ENCODE data around the gene SULT2B1. TPM values are rescaled to one million over a fixed set of nuclear protein-coding genes. Genes with fewer than 3 reads are reported as not detected.
A peak's percentile ranks its signal among the peaks of the same experiment; 100 is the strongest.

The SULT2B1 gene
- polyA plus RNA-seq, 1 experiment = 0.12 TPM

DNA sequence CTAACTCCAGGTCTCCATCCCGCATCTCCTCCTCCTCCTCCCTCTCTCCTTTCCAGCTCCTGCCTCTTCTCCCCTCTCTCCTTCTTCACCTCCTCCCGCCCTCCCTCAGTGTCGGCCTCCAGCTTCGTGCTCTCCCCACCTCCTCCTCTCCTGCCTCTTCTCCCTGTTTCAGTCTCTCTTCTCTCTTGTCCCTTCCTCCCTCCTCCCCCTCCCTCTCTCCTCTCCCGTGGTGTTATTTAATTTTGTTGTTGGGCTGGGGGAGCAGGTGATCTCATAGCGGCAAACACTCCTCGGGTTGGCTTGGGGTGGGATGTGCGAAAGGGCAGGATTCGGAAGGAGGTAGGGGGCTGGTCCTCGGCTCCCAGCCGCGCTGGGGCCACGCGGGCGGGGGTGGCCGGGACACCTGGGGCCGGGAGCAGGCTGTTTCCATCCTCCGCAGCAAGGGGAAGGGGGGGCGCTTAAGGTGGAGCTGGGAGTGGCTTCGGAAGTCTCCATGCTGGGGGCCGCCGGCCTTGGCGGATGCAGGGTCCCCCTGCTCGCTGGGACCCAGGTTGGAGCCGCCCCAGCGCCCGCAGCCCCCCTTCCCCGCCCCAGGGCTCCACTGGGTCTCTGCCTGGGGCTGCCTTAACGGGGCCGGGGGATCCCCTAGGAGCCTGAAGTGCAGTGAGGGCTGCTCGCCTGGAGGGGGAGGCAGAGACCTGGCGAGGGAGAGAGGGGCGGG lies 94.2 kb downstream of the SULT2B1 start, which contains the start of gene CA11:
TSS of gene CA11 (minus strand) at position 187 of the 721 bp plus-strand sequence. CDS start 555 bp downstream, outside the sequence.
- ChIA-PET CTCF (interaction anchor here (0.8 to 2.3 kb wide), 10 partner anchors 10 to 324 kb away, joined by 3 to 19 read pairs (median 6); partner anchors contain the start of gene HSD17B14), POLR2A (interaction anchor here (0.5 to 2.4 kb wide), 9 partner anchors 9 to 198 kb away, joined by 3 to 11 read pairs (median 5); partner anchors contain the start of genes DBP, RPL18 and SPHK2)
- no peak for DNase-seq (ENCODE audit: low read depth, low spot score)
- Histone ChIP-seq H3K27ac (ENCODE audit: low read depth, low read length) (peak within 1 kb of the TSS; percentile 21), H3K27me3 (ENCODE audit: control insufficient read depth, insufficient read depth, low read length) (peaks cover 2% of the 10 kb centered on the region), H3K9me3 (ENCODE audit: control insufficient read depth, insufficient read depth, low read length) (0 out of 2 replicates have a peak, but pooled peaks cover under 1% of the 10 kb centered on the region), H3K4me3 (ENCODE audit: low read depth, low read length) (peak within 1 kb of the TSS; percentile 60)
- TF ChIP-seq, protein P1, sequence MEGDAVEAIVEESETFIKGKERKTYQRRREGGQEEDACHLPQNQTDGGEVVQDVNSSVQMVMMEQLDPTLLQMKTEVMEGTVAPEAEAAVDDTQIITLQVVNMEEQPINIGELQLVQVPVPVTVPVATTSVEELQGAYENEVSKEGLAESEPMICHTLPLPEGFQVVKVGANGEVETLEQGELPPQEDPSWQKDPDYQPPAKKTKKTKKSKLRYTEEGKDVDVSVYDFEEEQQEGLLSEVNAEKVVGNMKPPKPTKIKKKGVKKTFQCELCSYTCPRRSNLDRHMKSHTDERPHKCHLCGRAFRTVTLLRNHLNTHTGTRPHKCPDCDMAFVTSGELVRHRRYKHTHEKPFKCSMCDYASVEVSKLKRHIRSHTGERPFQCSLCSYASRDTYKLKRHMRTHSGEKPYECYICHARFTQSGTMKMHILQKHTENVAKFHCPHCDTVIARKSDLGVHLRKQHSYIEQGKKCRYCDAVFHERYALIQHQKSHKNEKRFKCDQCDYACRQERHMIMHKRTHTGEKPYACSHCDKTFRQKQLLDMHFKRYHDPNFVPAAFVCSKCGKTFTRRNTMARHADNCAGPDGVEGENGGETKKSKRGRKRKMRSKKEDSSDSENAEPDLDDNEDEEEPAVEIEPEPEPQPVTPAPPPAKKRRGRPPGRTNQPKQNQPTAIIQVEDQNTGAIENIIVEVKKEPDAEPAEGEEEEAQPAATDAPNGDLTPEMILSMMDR (IDR thresholded peaks at IDR 0.05; ENCODE audit: low read depth, low read length) = peak; percentile 84

DNA sequence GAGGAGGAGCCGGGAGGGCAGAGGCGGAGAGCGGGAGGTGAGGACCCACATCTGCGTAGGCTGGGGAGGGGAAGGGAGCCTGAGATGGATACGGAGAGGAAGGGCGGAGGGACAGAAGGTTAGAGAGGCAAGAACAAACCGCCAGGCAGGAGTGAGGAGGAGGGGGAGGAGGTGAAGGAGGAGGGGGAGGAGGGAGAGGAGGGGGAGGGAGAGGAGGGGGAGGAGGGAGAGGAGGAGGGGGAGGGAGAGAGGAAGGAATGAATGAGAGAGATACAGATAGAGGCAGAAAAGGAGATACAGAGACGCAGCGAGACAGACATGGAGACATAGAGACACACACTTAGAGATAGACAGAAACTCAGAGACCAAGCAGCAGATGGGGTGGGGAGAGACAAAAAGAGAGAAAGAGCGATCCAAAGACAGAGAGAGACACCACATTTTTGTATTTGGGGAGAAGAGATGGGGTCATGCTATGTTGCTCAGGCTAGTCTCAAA lies 94.8 kb downstream of the SULT2B1 start:
- Histone ChIP-seq H3K9me3 (ENCODE audit: control insufficient read depth, insufficient read depth, low read length) (0 out of 2 replicates have a peak, but pooled peaks cover 6% of the 10 kb centered on the region), H3K4me3 (ENCODE audit: low read depth, low read length) (peak overlapping the region; percentile 44), H3K27ac (ENCODE audit: low read depth, low read length) (no peak overlapping the region), H3K27me3 (ENCODE audit: control insufficient read depth, insufficient read depth, low read length) (peaks cover 2% of the 10 kb centered on the region)
- CTCF ChIA-PET = interaction anchor here (1.3 to 2.3 kb wide), 3 partner anchors 141 to 197 kb away, joined by 3 to 19 read pairs (median 9); no protein-coding TSS in a partner anchor
- no peak for DNase-seq (ENCODE audit: low read depth, low spot score)
- TF ChIP-seq, protein P1 (IDR thresholded peaks at IDR 0.05; ENCODE audit: low read depth, low read length) = no peak
- POLR2A ChIA-PET = interaction anchor here (0.6 to 2.4 kb wide), 3 partner anchors 28 to 198 kb away, joined by 8 to 11 read pairs (median 10); partner anchors contain the start of genes RPL18 and SPHK2

DNA sequence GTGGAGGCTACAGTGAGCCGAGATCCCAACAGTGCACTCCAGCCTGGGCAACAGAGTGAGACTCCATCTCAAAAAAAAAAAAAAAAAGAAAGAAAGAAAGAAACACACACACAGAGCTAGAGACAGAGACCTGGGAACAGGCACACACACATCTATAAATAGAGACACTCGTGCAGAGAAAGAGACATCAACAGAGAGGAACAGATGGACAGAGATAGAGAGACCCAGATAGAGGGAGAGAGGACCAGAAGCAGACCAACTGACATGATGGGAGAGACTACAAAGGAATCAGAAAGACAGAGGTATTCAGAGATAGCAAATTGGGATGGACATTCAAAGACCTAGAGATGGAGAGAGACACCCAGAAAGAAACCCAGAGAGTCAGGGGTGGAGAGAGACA lies 96.2 kb downstream of the SULT2B1 start:
- Histone ChIP-seq H3K27ac (ENCODE audit: low read depth, low read length) (no peak overlapping the region), H3K4me3 (ENCODE audit: low read depth, low read length) (no peak overlapping the region), H3K27me3 (ENCODE audit: control insufficient read depth, insufficient read depth, low read length) (no peaks in the 10 kb centered on the region), H3K9me3 (ENCODE audit: control insufficient read depth, insufficient read depth, low read length) (0 out of 2 replicates have a peak, but pooled peaks cover 6% of the 10 kb centered on the region)
- CTCF ChIA-PET = no interaction called here
- no peak for DNase-seq (ENCODE audit: low read depth, low spot score)
- POLR2A ChIA-PET = interaction anchor here (0.6 to 1.1 kb wide), 2 partner anchors 224 to 270 kb away, joined by 3 read pairs; partner anchors contain the start of gene PPP1R15A
- TF ChIP-seq, protein P1 (IDR thresholded peaks at IDR 0.05; ENCODE audit: low read depth, low read length) = no peak

Other genes starting within 250 kb of the SULT2B1 start
- 227 and 341 TPM in 2 replicates for gene EMP3, start 226.6 kb upstream of the SULT2B1 start, polyA plus RNA-seq (2011; rRNA removed)
- 4.7 and 5.1 TPM in 2 replicates for gene TMEM143, start 188.2 kb upstream of the SULT2B1 start, polyA plus RNA-seq (2011; rRNA removed)
- not detected in 2 replicates for gene SYNGR4, start 187.8 kb upstream of the SULT2B1 start, polyA plus RNA-seq (2011; rRNA removed)
- 168 and 187 TPM in 2 replicates for gene KDELR1, start 160.6 kb upstream of the SULT2B1 start, polyA plus RNA-seq (2011; rRNA removed)
- gene GRIN2D, start 158.5 kb upstream of the SULT2B1 start, polyA plus RNA-seq (2011; rRNA removed) = 0.07 and 0.10 TPM in 2 replicates
- gene GRWD1, start 106.2 kb upstream of the SULT2B1 start, polyA plus RNA-seq (2011; rRNA removed) = 15.2 and 16.0 TPM in 2 replicates
- gene KCNJ14, start 96.6 kb upstream of the SULT2B1 start, polyA plus RNA-seq (2011; rRNA removed) = 0.20 and 0.25 TPM in 2 replicates
- gene CYTH2, start 82.8 kb upstream of the SULT2B1 start, polyA plus RNA-seq (2011; rRNA removed) = 29.3 and 35.6 TPM in 2 replicates
- 0.25 TPM in 2 replicates for gene LMTK3, start 40.3 kb upstream of the SULT2B1 start, polyA plus RNA-seq (2011; rRNA removed)
- not detected in 2 replicates for gene SPACA4, start 54.6 kb downstream of the SULT2B1 start, polyA plus RNA-seq (2011; rRNA removed)
- not detected in 2 replicates for gene FAM83E, start 62.9 kb downstream of the SULT2B1 start, polyA plus RNA-seq (2011; rRNA removed)
- 1,020 and 1,259 TPM in 2 replicates for gene RPL18, start 67.0 kb downstream of the SULT2B1 start, polyA plus RNA-seq (2011; rRNA removed)
- gene SPHK2, start 67.3 kb downstream of the SULT2B1 start, polyA plus RNA-seq (2011; rRNA removed) = 4.6 and 6.1 TPM in 2 replicates
- gene DBP, start 85.2 kb downstream of the SULT2B1 start, polyA plus RNA-seq (2011; rRNA removed) = 3.4 and 4.0 TPM in 2 replicates
- gene CA11, start 94.0 kb downstream of the SULT2B1 start, polyA plus RNA-seq (2011; rRNA removed) = 3.7 and 4.3 TPM in 2 replicates
- gene NTN5, start 120.8 kb downstream of the SULT2B1 start, polyA plus RNA-seq (2011; rRNA removed) = 0.04 and 0.10 TPM in 2 replicates
- gene FUT2, start 143.8 kb downstream of the SULT2B1 start, polyA plus RNA-seq (2011; rRNA removed) = not detected in 2 replicates
- gene MAMSTR, start 167.6 kb downstream of the SULT2B1 start, polyA plus RNA-seq (2011; rRNA removed) = 0.58 and 0.68 TPM in 2 replicates
- gene RASIP1, start 188.4 kb downstream of the SULT2B1 start, polyA plus RNA-seq (2011; rRNA removed) = 0.32 and 0.61 TPM in 2 replicates
- gene IZUMO1, start 194.7 kb downstream of the SULT2B1 start, polyA plus RNA-seq (2011; rRNA removed) = not detected in 2 replicates
- gene FUT1, start 200.5 kb downstream of the SULT2B1 start, polyA plus RNA-seq (2011; rRNA removed) = 0.02 and 0.07 TPM in 2 replicates
- gene FGF21, start 203.4 kb downstream of the SULT2B1 start, polyA plus RNA-seq (2011; rRNA removed) = not detected in 2 replicates